ENCODE measurements around the gene PCDHB8.
"Not testable (repeated sequence)": the region's sequence is repeated elsewhere in the genome, so short reads cannot be mapped to it uniquely, and the experiment has no call there.

The PCDHB8 gene

GRCh38 chr5:141150224-141150992 lies 27.2 kb upstream of the PCDHB8 start:
- H3K4me2 ChIP-seq: no peak overlapping the region
- no peak overlapping the region for H3K4me3 ChIP-seq (IDR thresholded peaks at IDR 0.05; ENCODE audit: insufficient read depth, low read depth, low read length)
- no peaks in the 10 kb centered on the region for H4K20me1 ChIP-seq (ENCODE audit: insufficient read depth)
- H3K79me2 ChIP-seq (ENCODE audit: insufficient read depth, low read depth): no peaks in the 10 kb centered on the region
- H3K9ac ChIP-seq: no peak overlapping the region
- no peak overlapping the region for H3K27ac ChIP-seq
- H3K36me3 ChIP-seq (ENCODE audit: insufficient read depth): no peaks in the 10 kb centered on the region
- no peak for TF ChIP-seq CTCF (conservative IDR thresholded peaks at IDR 0.05; ENCODE audit: low read depth, low read length)
- no peaks in the 10 kb centered on the region for H3K4me1 ChIP-seq (ENCODE audit: low read depth, poor library complexity, severe bottlenecking)
- H2AFZ ChIP-seq (ENCODE audit: low read depth): no peak overlapping the region
- H3K27me3 ChIP-seq (ENCODE audit: insufficient read depth, low read depth): no peaks in the 10 kb centered on the region

GRCh38 chr5:141150993-141151325 lies 26.6 kb upstream of the PCDHB8 start:
- TF ChIP-seq CTCF (conservative IDR thresholded peaks at IDR 0.05; ENCODE audit: low read depth, low read length): no peak
- H4K20me1 ChIP-seq (ENCODE audit: insufficient read depth): no peaks in the 10 kb centered on the region
- H3K27ac ChIP-seq: no peak overlapping the region
- no peak overlapping the region for H2AFZ ChIP-seq (ENCODE audit: low read depth)
- H3K4me1 ChIP-seq (ENCODE audit: low read depth, poor library complexity, severe bottlenecking): no peaks in the 10 kb centered on the region
- H3K9ac ChIP-seq: no peak overlapping the region
- no peak overlapping the region for H3K4me2 ChIP-seq
- no peaks in the 10 kb centered on the region for H3K36me3 ChIP-seq (ENCODE audit: insufficient read depth)
- no peaks in the 10 kb centered on the region for H3K79me2 ChIP-seq (ENCODE audit: insufficient read depth, low read depth)
- no peaks in the 10 kb centered on the region for H3K27me3 ChIP-seq (ENCODE audit: insufficient read depth, low read depth)
- H3K4me3 ChIP-seq (IDR thresholded peaks at IDR 0.05; ENCODE audit: insufficient read depth, low read depth, low read length): no peak overlapping the region

- not testable (repeated sequence) for H3K4me1 ChIP-seq (ENCODE audit: low read depth, poor library complexity, severe bottlenecking); H3K27me3 ChIP-seq (ENCODE audit: insufficient read depth, low read depth)
Measured at GRCh38 chr5:141151632-141152031, 26.0 kb upstream of the PCDHB8 start.

GRCh38 chr5:141152096-141152495 lies 25.5 kb upstream of the PCDHB8 start:
- not testable (repeated sequence) for H3K4me2 ChIP-seq; H4K20me1 ChIP-seq (ENCODE audit: insufficient read depth); H3K27me3 ChIP-seq (ENCODE audit: insufficient read depth, low read depth); H3K4me1 ChIP-seq (ENCODE audit: low read depth, poor library complexity, severe bottlenecking); H3K36me3 ChIP-seq (ENCODE audit: insufficient read depth); H3K27ac ChIP-seq; H2AFZ ChIP-seq (ENCODE audit: low read depth); H3K9ac ChIP-seq; H3K4me3 ChIP-seq (IDR thresholded peaks at IDR 0.05; ENCODE audit: insufficient read depth, low read depth, low read length); H3K79me2 ChIP-seq (ENCODE audit: insufficient read depth, low read depth)

More at GRCh38 chr5:141151632-141152031, 26.0 kb upstream of the PCDHB8 start:
- not testable (repeated sequence) for H3K4me2 ChIP-seq; H3K4me3 ChIP-seq (IDR thresholded peaks at IDR 0.05; ENCODE audit: insufficient read depth, low read depth, low read length); H4K20me1 ChIP-seq (ENCODE audit: insufficient read depth); H3K36me3 ChIP-seq (ENCODE audit: insufficient read depth); H3K79me2 ChIP-seq (ENCODE audit: insufficient read depth, low read depth); H3K9ac ChIP-seq; H2AFZ ChIP-seq (ENCODE audit: low read depth); H3K27ac ChIP-seq

- no peaks in the 10 kb centered on the region for H4K20me1 ChIP-seq (ENCODE audit: insufficient read depth)
- no peak overlapping the region for H2AFZ ChIP-seq (ENCODE audit: low read depth)
- no peaks in the 10 kb centered on the region for H3K79me2 ChIP-seq (ENCODE audit: insufficient read depth, low read depth)
- no peak overlapping the region for H3K4me2 ChIP-seq
- no peaks in the 10 kb centered on the region for H3K36me3 ChIP-seq (ENCODE audit: insufficient read depth)
- no peaks in the 10 kb centered on the region for H3K27me3 ChIP-seq (ENCODE audit: insufficient read depth, low read depth)
- no peaks in the 10 kb centered on the region for H3K4me1 ChIP-seq (ENCODE audit: low read depth, poor library complexity, severe bottlenecking)
- TF ChIP-seq CTCF (conservative IDR thresholded peaks at IDR 0.05; ENCODE audit: low read depth, low read length): no peak; the same call in 1 of the 2 replicates
- H3K4me3 ChIP-seq (IDR thresholded peaks at IDR 0.05; ENCODE audit: insufficient read depth, low read depth, low read length): no peak overlapping the region
- H3K9ac ChIP-seq: no peak overlapping the region
- no peak overlapping the region for H3K27ac ChIP-seq
Measured at GRCh38 chr5:141155540-141156374, 21.8 kb upstream of the PCDHB8 start.

GRCh38 chr5:141157356-141157755 lies 20.2 kb upstream of the PCDHB8 start:
- not testable (repeated sequence) for H3K9ac ChIP-seq; H3K4me1 ChIP-seq (ENCODE audit: low read depth, poor library complexity, severe bottlenecking); H3K36me3 ChIP-seq (ENCODE audit: insufficient read depth); H4K20me1 ChIP-seq (ENCODE audit: insufficient read depth); H3K4me3 ChIP-seq (IDR thresholded peaks at IDR 0.05; ENCODE audit: insufficient read depth, low read depth, low read length); H2AFZ ChIP-seq (ENCODE audit: low read depth); H3K27ac ChIP-seq; H3K4me2 ChIP-seq; H3K27me3 ChIP-seq (ENCODE audit: insufficient read depth, low read depth); H3K79me2 ChIP-seq (ENCODE audit: insufficient read depth, low read depth)

GRCh38 chr5:141157901-141158300 lies 19.7 kb upstream of the PCDHB8 start:
- not testable (repeated sequence) for H3K9ac ChIP-seq; H3K4me3 ChIP-seq (IDR thresholded peaks at IDR 0.05; ENCODE audit: insufficient read depth, low read depth, low read length); H3K27ac ChIP-seq; H2AFZ ChIP-seq (ENCODE audit: low read depth); H3K4me2 ChIP-seq; H3K36me3 ChIP-seq (ENCODE audit: insufficient read depth); H3K79me2 ChIP-seq (ENCODE audit: insufficient read depth, low read depth); H3K4me1 ChIP-seq (ENCODE audit: low read depth, poor library complexity, severe bottlenecking); H3K27me3 ChIP-seq (ENCODE audit: insufficient read depth, low read depth); H4K20me1 ChIP-seq (ENCODE audit: insufficient read depth)
